Glutamatergic neuron (in vitro differentiated cells): ENCODE results near the gene JPH2. TPM values are rescaled to one million over a fixed set of nuclear protein-coding genes. Genes with fewer than 3 reads are reported as not detected.

Experiments used
- DNase-seq: peaks from one replicate; pipeline ENCODE4 v3.0.0; 2022
- H3K27ac Mint-ChIP-seq: one replicate; pipeline ENCODE4 v1.8.0; 2020; ENCODE audit warnings: mild to moderate bottlenecking, mixed read lengths, inconsistent platforms; ENCODE audit not compliant: unreplicated experiment
- H3K27me3 Mint-ChIP-seq: one replicate; pipeline ENCODE4 v1.8.0; 2020; ENCODE audit warnings: mild to moderate bottlenecking, moderate library complexity, mixed read lengths, inconsistent platforms; ENCODE audit not compliant: unreplicated experiment
- H3K36me3 Mint-ChIP-seq: one replicate; pipeline ENCODE4 v1.8.0; 2020; ENCODE audit warnings: mild to moderate bottlenecking, mixed read lengths, inconsistent platforms; ENCODE audit not compliant: unreplicated experiment
- H3K4me1 Mint-ChIP-seq: one replicate; pipeline ENCODE4 v1.8.0; 2020; ENCODE audit warnings: mild to moderate bottlenecking, low read depth, mixed read lengths, inconsistent platforms; ENCODE audit not compliant: unreplicated experiment
- H3K4me3 Mint-ChIP-seq: one replicate; pipeline ENCODE4 v1.8.0; 2020; ENCODE audit warnings: mild to moderate bottlenecking, mixed read lengths, inconsistent platforms; ENCODE audit not compliant: unreplicated experiment
- H3K9me3 Mint-ChIP-seq: one replicate; pipeline ENCODE4 v1.8.0; 2020; ENCODE audit warnings: mild to moderate bottlenecking, moderate library complexity, mixed read lengths, inconsistent platforms; ENCODE audit not compliant: unreplicated experiment
- total RNA-seq: library from RNA; stranded (reverse); fragmentation: NEBNext Ultra II Directional; extraction: Animal tissue kit (Norgen Biotek cat#: 25700); gene quantifications from one replicate; pipeline ENCODE4 v1.2.1, GENCODE V29; 2021; ENCODE audit not compliant: unreplicated experiment
- TF ChIP-seq, protein P1 (sequence below): fragments of 200-600 bp; sonication (generic); IDR thresholded peaks from one replicate; pipeline ENCODE4 v1.5.0; 2021; ENCODE audit not compliant: partially characterized antibody, unreplicated experiment

The JPH2 gene
- total RNA-seq, 1 donor from 2014 or later = 0.07 TPM

DNA sequence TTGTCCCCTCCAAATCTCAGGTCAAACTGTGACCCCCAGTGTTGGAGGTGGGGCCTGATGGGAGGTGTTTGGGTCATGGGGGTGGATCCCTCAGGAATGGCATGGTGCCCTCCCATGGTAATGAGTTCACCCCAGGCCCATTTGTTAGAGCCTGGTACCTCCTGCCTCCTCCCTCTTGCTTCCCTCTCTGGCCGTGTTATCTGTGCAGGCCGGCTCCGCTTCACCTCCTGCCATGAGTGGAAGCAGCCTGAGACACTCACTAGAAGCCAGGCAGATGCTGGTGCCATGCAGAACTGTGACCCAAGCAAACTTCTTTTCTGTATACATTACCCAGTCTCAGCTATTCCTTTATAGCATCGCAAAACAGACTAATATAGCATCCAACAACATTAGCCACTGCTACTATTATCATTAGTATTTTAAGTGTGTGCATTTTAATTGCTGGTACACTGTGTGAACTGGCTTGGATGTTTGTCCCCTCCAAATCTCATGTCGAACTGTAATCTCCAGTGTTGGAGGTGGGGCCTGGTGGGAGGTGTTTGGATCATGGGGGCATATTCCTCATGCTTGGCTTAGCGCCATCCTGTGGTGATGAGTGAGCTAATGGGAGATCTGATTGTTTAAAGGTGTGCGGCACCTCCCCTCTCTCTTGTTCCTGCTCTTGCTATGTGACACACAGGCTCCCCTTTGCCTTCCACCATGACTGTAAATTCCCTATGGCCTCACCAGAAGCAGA, 35.8 kb upstream of the JPH2 start:
- Mint-ChIP-seq H3K9me3 (peaks cover 2% of the 10 kb centered on the region), H3K27me3 (no peaks in the 10 kb centered on the region), H3K4me1 (peaks cover 2% of the 10 kb centered on the region), H3K36me3 (no peaks in the 10 kb centered on the region), H3K27ac (no peak overlapping the region), H3K4me3 (no peak overlapping the region)
- TF ChIP-seq, protein P1, sequence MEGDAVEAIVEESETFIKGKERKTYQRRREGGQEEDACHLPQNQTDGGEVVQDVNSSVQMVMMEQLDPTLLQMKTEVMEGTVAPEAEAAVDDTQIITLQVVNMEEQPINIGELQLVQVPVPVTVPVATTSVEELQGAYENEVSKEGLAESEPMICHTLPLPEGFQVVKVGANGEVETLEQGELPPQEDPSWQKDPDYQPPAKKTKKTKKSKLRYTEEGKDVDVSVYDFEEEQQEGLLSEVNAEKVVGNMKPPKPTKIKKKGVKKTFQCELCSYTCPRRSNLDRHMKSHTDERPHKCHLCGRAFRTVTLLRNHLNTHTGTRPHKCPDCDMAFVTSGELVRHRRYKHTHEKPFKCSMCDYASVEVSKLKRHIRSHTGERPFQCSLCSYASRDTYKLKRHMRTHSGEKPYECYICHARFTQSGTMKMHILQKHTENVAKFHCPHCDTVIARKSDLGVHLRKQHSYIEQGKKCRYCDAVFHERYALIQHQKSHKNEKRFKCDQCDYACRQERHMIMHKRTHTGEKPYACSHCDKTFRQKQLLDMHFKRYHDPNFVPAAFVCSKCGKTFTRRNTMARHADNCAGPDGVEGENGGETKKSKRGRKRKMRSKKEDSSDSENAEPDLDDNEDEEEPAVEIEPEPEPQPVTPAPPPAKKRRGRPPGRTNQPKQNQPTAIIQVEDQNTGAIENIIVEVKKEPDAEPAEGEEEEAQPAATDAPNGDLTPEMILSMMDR = no peak
- DNase-seq = no peak

DNA sequence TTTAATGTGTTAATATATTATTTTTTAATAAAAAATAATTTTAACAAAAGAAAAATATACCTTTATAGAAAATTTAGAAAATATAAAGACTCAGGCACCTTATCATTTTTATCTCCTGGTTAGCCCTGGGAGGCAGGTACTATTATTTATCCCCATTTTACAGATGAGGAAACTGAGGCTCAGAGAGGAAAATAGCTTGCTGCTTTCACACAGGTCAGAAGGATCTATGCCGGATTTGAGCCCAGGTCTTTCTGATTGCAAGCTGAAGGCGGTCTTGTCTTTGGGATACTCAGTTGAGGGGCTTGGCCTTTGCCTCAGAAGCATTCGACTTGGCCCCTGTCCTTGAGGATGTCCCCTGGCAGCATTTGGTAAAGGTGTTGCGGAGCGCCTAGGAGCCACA, 35.0 kb upstream of the JPH2 start:
- DNase-seq = no peak

DNA sequence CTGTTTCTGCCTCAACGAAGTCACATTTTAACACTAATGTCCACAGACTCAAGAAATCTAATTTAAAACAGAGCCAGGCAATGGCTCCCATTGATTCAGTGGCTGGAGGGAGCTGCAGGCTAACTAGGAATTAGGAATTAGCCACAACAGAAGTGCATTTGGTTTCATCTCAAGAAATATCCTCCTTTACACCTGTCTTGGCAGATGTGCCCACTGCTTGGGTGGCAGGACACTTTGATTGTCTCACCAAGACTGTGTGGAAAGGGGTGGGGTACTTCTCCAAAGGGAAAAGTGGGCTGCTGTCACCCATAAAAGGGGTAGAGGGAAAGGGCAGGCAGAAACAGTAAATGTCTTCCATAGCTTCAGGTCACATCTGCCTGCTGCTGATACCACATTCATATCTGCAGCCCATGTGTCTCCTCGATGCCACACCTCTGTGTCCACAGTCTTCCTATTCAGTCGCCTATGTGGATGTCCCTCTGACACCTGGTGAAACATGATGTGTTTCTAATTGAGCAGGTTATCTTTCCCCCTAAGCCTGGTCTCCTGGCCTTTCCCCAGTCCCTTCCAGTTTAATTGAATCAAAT, 34.5 kb upstream of the JPH2 start:
- Mint-ChIP-seq H3K27me3 (no peaks in the 10 kb centered on the region), H3K36me3 (no peaks in the 10 kb centered on the region), H3K4me1 (peaks cover 7% of the 10 kb centered on the region), H3K4me3 (no peak overlapping the region), H3K9me3 (peaks cover 2% of the 10 kb centered on the region), H3K27ac (no peak overlapping the region)
- TF ChIP-seq, protein P1 = no peak
- DNase-seq = no peak

More for the DNA sequence above, 35.0 kb upstream of the JPH2 start:
- Mint-ChIP-seq H3K36me3 (no peaks in the 10 kb centered on the region), H3K4me1 (peaks cover 4% of the 10 kb centered on the region), H3K27me3 (no peaks in the 10 kb centered on the region), H3K4me3 (no peak overlapping the region), H3K27ac (no peak overlapping the region), H3K9me3 (peaks cover 2% of the 10 kb centered on the region)
- TF ChIP-seq, protein P1 = no peak

DNA sequence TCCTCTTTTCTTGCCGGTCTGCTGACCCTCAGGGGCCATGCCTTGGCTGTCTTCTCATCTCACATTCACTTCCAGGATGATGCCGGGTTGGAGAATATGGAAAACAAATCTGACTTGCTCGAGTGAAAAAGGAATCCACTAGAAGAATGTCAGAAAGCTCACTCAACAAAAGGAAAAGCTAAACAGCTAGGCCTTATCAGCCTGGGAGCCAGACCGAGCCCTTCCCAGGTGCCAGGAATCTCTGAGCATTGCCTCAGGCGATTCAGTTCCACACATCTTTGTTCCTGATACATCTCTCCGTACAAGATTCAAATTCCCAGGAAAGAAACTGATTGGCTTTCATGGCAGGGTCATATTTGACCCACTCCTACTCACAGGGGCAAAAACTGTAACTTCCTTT, 32.8 kb upstream of the JPH2 start:
- Mint-ChIP-seq H3K4me3 (no peak overlapping the region), H3K27ac (no peak overlapping the region), H3K9me3 (peaks cover 2% of the 10 kb centered on the region), H3K36me3 (no peaks in the 10 kb centered on the region), H3K27me3 (no peaks in the 10 kb centered on the region), H3K4me1 (peaks cover 7% of the 10 kb centered on the region)
- DNase-seq = no peak
- TF ChIP-seq, protein P1 = no peak

DNA sequence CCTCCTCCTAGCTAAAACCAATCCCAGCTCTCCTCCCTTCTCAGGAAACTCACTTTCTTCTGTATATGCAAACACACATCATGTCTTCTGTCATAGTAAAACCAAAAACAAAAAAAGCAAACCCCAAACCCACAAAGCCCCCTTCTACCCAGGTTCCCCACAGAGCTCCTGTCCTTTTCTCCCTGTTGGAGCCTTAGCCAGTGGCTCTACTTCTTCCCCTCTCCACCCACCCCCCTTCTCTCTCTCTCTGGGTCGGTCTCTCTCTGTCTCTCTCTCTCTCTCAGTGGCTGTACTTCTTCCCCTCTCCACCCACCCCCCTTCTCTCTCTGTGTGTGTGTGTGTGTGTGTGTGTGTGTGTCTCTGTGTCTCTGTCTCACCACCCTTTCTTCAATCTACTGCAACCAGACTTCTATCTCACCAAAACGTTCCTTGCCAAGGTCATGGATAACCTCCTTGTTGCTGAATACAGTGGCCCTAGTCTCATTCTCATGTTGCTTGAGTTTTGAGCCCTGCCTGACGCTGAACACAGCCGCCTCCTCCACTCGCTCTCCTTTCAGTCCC, 32.3 kb upstream of the JPH2 start:
- H3K36me3 Mint-ChIP-seq = no peaks in the 10 kb centered on the region
- no peak for DNase-seq
- no peak overlapping the region for H3K4me3 Mint-ChIP-seq
- H3K4me1 Mint-ChIP-seq = peaks cover 7% of the 10 kb centered on the region
- TF ChIP-seq, protein P1 = no peak
- peaks cover 2% of the 10 kb centered on the region for H3K9me3 Mint-ChIP-seq
- no peak overlapping the region for H3K27ac Mint-ChIP-seq
- H3K27me3 Mint-ChIP-seq = no peaks in the 10 kb centered on the region
